PC-9 (cell line): ENCODE measurements around the gene PCSK5. TPM values are rescaled to one million over a fixed set of nuclear protein-coding genes. Genes with fewer than 3 reads are reported as not detected.

ENCODE experiments used
- BruUV-seq: library from RNA; stranded (reverse); fragments of 400-500 nt; replicated peaks from 2 replicates; lab custom pipeline; 2021; lab: Mats Ljungman, UMichigan
- CTCF ChIA-PET: fragments of 300-600 bp; sonication (Branson Sonifier 250); formaldehyde crosslinking; loops from one replicate; lab custom pipeline; 2022; ENCODE audit warnings: antibody characterized with exemption; lab: Charles Lee
- POLR2A ChIA-PET: fragments of 300-600 bp; sonication (Branson Sonifier 250); formaldehyde crosslinking; loops from one replicate; lab custom pipeline; 2022; ENCODE audit warnings: antibody characterized with exemption; ENCODE audit not compliant: unreplicated experiment; lab: Charles Lee
- DNase-seq, 2 experiments: peaks; one replicate each; pipeline versions ENCODE4 v3.0.0 to v3.0.0-alpha.2; 2015 to 2022; ENCODE audit warnings: mixed read lengths in 1 of 2
- H2AFZ ChIP-seq: fragments of 200-600 bp; sonication (generic); 2 replicates; pipeline ENCODE4 v1.8.1; 2017; ENCODE audit warnings: antibody characterized with exemption
- H3F3A ChIP-seq: fragments of 200-600 bp; sonication (generic); 2 replicates; pipeline ENCODE4 v1.8.1; 2017; ENCODE audit warnings: antibody characterized with exemption, mild to moderate bottlenecking, low read depth; ENCODE audit not compliant: insufficient read depth
- H3K27ac ChIP-seq: fragments of 200-600 bp; sonication (generic); 2 replicates; pipeline ENCODE4 v1.6.1; 2016; ENCODE audit warnings: mixed run types
- H3K27me3 ChIP-seq: fragments of 200-600 bp; sonication (generic); 2 replicates; pipeline ENCODE4 v1.6.1; 2016; ENCODE audit warnings: low read depth, mixed run types; ENCODE audit not compliant: insufficient read depth
- H3K36me3 ChIP-seq: fragments of 200-600 bp; sonication (generic); 2 replicates; pipeline ENCODE4 v1.6.1; 2016; ENCODE audit warnings: low read depth, mixed run types
- H3K4me1 ChIP-seq: fragments of 200-600 bp; sonication (generic); replicated peaks from 2 replicates; pipeline ENCODE4 v1.6.1; 2016; ENCODE audit warnings: mixed run types; ENCODE audit not compliant: insufficient read depth
- H3K4me2 ChIP-seq: fragments of 200-600 bp; sonication (generic); 2 replicates; pipeline ENCODE4 v1.6.1; 2017; ENCODE audit warnings: mixed run types
- H3K4me3 ChIP-seq: fragments of 200-600 bp; sonication (generic); 2 replicates; pipeline ENCODE4 v1.6.1; 2016; ENCODE audit warnings: mixed run types
- H3K79me2 ChIP-seq: fragments of 200-600 bp; sonication (generic); 2 replicates; pipeline ENCODE4 v1.6.1; 2017; ENCODE audit warnings: low read depth, mixed run types
- H3K9me2 ChIP-seq: fragments of 200-600 bp; sonication (generic); 2 replicates; pipeline ENCODE4 v1.8.1; 2017; ENCODE audit warnings: mild to moderate bottlenecking; ENCODE audit not compliant: insufficient read depth
- H3K9me3 ChIP-seq: fragments of 200-600 bp; sonication (generic); 2 replicates; pipeline ENCODE4 v1.8.1; 2016; ENCODE audit warnings: low read depth; ENCODE audit not compliant: insufficient read depth
- H4K20me1 ChIP-seq: fragments of 200-600 bp; sonication (generic); 2 replicates; pipeline ENCODE4 v1.8.1; 2017; ENCODE audit not compliant: insufficient read depth
- EZH2 ChIP-seq: fragments of 200-600 bp; sonication (generic); IDR thresholded peaks from 2 replicates; pipeline ENCODE4 v1.8.0; 2017; ENCODE audit warnings: antibody characterized with exemption, low read depth
- intact Hi-C: fragments of 100-400 bp; cut with micrococcal nuclease; formaldehyde crosslinking; loops from one replicate; pipeline ENCODE4 v1.10.0; 2022; ENCODE audit not compliant: unreplicated experiment
- total RNA-seq: library from RNA; stranded (reverse); gene quantifications from 2 replicates; pipeline ENCODE4 v1.2.3, GENCODE V29; 2021
- TF ChIP-seq, protein P1 (sequence below): fragments of 200-600 bp; sonication (generic); conservative IDR thresholded peaks from 2 replicates; pipeline ENCODE4 v1.6.1; 2017; ENCODE audit warnings: mixed run types, antibody characterized with exemption, mild to moderate bottlenecking, moderate library complexity

PCSK5 gene
- total RNA-seq, 1 experiment from 2014 or later: 8.2 TPM

DNA sequence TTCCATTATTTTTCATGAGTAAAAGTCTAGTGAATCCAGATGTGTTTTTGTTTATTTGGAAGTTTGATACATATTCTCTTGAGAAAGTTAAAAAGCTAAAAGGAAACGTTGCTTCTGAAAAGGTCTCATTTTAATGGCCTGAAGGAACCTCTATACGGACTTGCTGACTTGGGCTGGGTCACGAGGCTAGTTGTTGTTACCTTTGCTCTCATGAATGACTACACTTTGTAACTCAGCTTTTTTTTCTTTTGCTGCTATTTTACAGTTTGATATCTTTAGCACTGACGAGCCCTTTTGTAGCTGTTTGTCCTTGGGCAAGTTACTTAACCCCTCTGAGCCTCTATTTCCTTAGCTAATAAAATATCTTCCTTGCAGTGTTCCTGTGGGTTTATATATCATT, 211.5 kb downstream of the PCSK5 start:
- H3K27ac ChIP-seq: no peak overlapping the region
- POLR2A ChIA-PET: no interaction called here
- no peak overlapping the region for H3K4me2 ChIP-seq
- DNase-seq: no peak
- no peaks in the 10 kb centered on the region for H3K79me2 ChIP-seq
- H3K9me3 ChIP-seq: no peaks in the 10 kb centered on the region
- no peaks in the 10 kb centered on the region for H3F3A ChIP-seq
- CTCF ChIA-PET: no interaction called here
- no peaks in the 10 kb centered on the region for H3K4me1 ChIP-seq
- H3K27me3 ChIP-seq: no peaks in the 10 kb centered on the region
- no peaks in the 10 kb centered on the region for H3K9me2 ChIP-seq
- no TSS peak for BruUV-seq
- no peak overlapping the region for H3K4me3 ChIP-seq
- intact Hi-C loops: no loop called here
- TF ChIP-seq, protein P1, sequence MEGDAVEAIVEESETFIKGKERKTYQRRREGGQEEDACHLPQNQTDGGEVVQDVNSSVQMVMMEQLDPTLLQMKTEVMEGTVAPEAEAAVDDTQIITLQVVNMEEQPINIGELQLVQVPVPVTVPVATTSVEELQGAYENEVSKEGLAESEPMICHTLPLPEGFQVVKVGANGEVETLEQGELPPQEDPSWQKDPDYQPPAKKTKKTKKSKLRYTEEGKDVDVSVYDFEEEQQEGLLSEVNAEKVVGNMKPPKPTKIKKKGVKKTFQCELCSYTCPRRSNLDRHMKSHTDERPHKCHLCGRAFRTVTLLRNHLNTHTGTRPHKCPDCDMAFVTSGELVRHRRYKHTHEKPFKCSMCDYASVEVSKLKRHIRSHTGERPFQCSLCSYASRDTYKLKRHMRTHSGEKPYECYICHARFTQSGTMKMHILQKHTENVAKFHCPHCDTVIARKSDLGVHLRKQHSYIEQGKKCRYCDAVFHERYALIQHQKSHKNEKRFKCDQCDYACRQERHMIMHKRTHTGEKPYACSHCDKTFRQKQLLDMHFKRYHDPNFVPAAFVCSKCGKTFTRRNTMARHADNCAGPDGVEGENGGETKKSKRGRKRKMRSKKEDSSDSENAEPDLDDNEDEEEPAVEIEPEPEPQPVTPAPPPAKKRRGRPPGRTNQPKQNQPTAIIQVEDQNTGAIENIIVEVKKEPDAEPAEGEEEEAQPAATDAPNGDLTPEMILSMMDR: no peak
- no peak for TF ChIP-seq EZH2
- H4K20me1 ChIP-seq: no peaks in the 10 kb centered on the region
- no peaks in the 10 kb centered on the region for H3K36me3 ChIP-seq
- no peak overlapping the region for H2AFZ ChIP-seq

DNA sequence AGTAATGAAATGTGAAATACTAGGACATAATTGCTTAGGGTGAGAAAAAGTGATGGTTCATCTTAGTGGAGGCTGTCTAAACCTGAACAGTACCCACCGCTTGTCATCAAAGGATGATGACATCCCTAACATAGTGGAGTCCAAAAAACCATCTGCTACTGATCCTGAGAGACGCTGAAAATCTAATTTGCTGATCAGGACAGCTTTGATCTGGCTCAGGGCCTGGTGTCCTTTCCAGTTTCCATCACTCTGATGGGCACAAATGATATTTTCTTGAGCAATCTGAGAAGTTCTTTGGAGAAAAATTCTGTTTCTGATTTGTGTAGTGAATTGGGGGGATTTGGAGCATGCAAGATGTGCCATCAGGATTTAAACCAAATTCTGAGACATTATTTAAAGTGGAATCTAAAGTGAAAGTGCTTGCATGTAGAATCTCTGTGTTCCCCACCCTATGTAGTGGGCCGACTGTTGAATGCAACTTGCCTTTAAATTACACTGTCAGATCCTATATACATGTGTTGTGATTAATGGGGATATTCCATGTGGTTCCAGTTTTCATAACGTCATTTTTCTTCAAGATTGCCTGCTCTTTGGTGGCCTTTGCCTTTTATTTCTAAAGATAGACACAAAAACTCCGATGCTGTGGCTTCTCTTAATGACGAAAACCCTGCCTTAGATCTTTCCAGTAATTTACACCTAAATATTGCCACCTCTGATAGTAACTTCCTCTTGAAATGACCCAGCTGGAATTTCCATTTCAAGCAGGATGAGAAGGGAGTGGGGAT, 213.2 kb downstream of the PCSK5 start:
- Histone ChIP-seq H4K20me1 (no peaks in the 10 kb centered on the region), H3K9me2 (no peaks in the 10 kb centered on the region), H3K4me1 (no peaks in the 10 kb centered on the region), H3K9me3 (no peaks in the 10 kb centered on the region), H2AFZ (no peak overlapping the region), H3K27ac (no peak overlapping the region), H3K79me2 (no peaks in the 10 kb centered on the region), H3F3A (no peaks in the 10 kb centered on the region), H3K4me2 (no peak overlapping the region), H3K36me3 (no peaks in the 10 kb centered on the region), H3K4me3 (no peak overlapping the region), H3K27me3 (no peaks in the 10 kb centered on the region)
- DNase-seq: no peak
- intact Hi-C loops: no loop called here
- ChIA-PET CTCF (no interaction called here), POLR2A (no interaction called here)
- TF ChIP-seq, protein P1: no peak
- TF ChIP-seq EZH2: no peak
- BruUV-seq: no TSS peak

DNA sequence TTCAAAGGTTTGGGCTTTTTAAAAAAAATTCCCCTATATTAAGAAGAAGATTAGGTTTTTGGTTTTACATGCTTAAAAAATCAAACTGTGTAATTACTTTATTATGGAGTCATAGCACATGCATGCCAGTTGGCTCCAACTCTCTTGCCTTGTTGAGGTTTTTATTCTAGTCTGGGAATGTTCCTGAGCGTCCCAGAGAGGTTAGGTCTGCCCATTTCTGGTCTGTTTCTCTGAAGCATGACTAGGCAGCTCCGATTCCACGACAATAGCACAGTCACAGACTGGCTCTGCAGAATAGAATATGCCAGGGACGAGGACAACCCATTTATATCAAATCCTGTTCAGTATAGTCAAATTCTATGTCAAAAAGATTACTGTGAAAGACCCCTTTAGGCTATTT, 217.0 kb downstream of the PCSK5 start:
- no peak overlapping the region for H3K4me2 ChIP-seq
- no peaks in the 10 kb centered on the region for H3K9me2 ChIP-seq
- no peaks in the 10 kb centered on the region for H4K20me1 ChIP-seq
- DNase-seq: no peak
- H3K79me2 ChIP-seq: no peaks in the 10 kb centered on the region
- no peaks in the 10 kb centered on the region for H3K4me1 ChIP-seq
- no TSS peak for BruUV-seq
- TF ChIP-seq, protein P1: no peak
- no peak for TF ChIP-seq EZH2
- H3F3A ChIP-seq: peaks cover 4% of the 10 kb centered on the region; the same call in 1 of the 2 replicates
- no peak overlapping the region for H2AFZ ChIP-seq
- H3K27me3 ChIP-seq: no peaks in the 10 kb centered on the region
- intact Hi-C loops: no loop called here
- CTCF ChIA-PET: no interaction called here
- no peak overlapping the region for H3K4me3 ChIP-seq
- POLR2A ChIA-PET: no interaction called here
- H3K9me3 ChIP-seq: no peaks in the 10 kb centered on the region
- H3K36me3 ChIP-seq: no peaks in the 10 kb centered on the region
- H3K27ac ChIP-seq: no peak overlapping the region
